ENCODE measurements around the gene NRXN3. TPM values are rescaled to one million over a fixed set of nuclear protein-coding genes. Genes with fewer than 3 reads are reported as not detected.

NRXN3 gene
- total and polyA plus RNA-seq, 11 donors: 0.19 to 2.2 (median 1.1) TPM

- DNase-seq (no peak), ATAC-seq (no peak)
- Histone ChIP-seq H3K27me3 (no peaks in the 10 kb centered on the region), H3K4me3 (no peak overlapping the region), H3K9me3 (no peaks in the 10 kb centered on the region), H3K36me3 (no peaks in the 10 kb centered on the region), H3K27ac (no peak overlapping the region), H3K4me1 (no peaks in the 10 kb centered on the region)
- WGBS, 4 donors: 35 to 41% (median 39%) methylated on average over 3 of the region's 3 CpGs
- intact Hi-C loops (cut with DNase I): no loop called here
- TF ChIP-seq POLR2A (IDR thresholded peaks at IDR 0.05) (no peak), CTCF (IDR thresholded peaks at IDR 0.05) (no peak)
Observed at GRCh38 chr14:79352076-79352630, 1182.0 kb downstream of the NRXN3 start.

GRCh38 chr14:79354336-79354735, 1184.2 kb downstream of the NRXN3 start:
- ATAC-seq (no peak), DNase-seq (no peak)
- Histone ChIP-seq H3K4me3 (no peak overlapping the region), H3K27ac (no peak overlapping the region), H3K4me1 (no peaks in the 10 kb centered on the region), H3K9me3 (no peaks in the 10 kb centered on the region), H3K36me3 (no peaks in the 10 kb centered on the region), H3K27me3 (no peaks in the 10 kb centered on the region)
- 75 to 91% (median 84%) methylated on average over 1 of the region's 1 CpG for WGBS, 4 donors
- no peak for TF ChIP-seq POLR2A (IDR thresholded peaks at IDR 0.05)
- no peak for TF ChIP-seq CTCF (IDR thresholded peaks at IDR 0.05)
- intact Hi-C loops (cut with DNase I): no loop called here

GRCh38 chr14:79356040-79356439, 1185.9 kb downstream of the NRXN3 start:
- Histone ChIP-seq H3K27me3 (no peaks in the 10 kb centered on the region), H3K4me3 (no peak overlapping the region), H3K9me3 (no peaks in the 10 kb centered on the region), H3K27ac (no peak overlapping the region), H3K4me1 (no peaks in the 10 kb centered on the region), H3K36me3 (no peaks in the 10 kb centered on the region)
- ATAC-seq: no peak
- 66 to 79% (median 71%) methylated on average over 2 of the region's 2 CpGs for WGBS, 4 donors
- TF ChIP-seq POLR2A (IDR thresholded peaks at IDR 0.05): no peak
- TF ChIP-seq CTCF (IDR thresholded peaks at IDR 0.05): no peak
- intact Hi-C loops (cut with DNase I): no loop called here
- DNase-seq: no peak

GRCh38 chr14:79357307-79357706, 1187.1 kb downstream of the NRXN3 start:
- no peak overlapping the region for H3K27ac ChIP-seq
- H3K4me3 ChIP-seq: no peak overlapping the region
- intact Hi-C loops (cut with DNase I): no loop called here
- H3K9me3 ChIP-seq: no peaks in the 10 kb centered on the region
- ATAC-seq: no peak
- H3K4me1 ChIP-seq: no peaks in the 10 kb centered on the region
- no peaks in the 10 kb centered on the region for H3K27me3 ChIP-seq
- WGBS, 4 donors: 62 to 71% (median 65%) methylated on average over 2 of the region's 2 CpGs
- TF ChIP-seq POLR2A (IDR thresholded peaks at IDR 0.05): no peak
- TF ChIP-seq CTCF (IDR thresholded peaks at IDR 0.05): no peak
- H3K36me3 ChIP-seq: no peaks in the 10 kb centered on the region
- no peak for DNase-seq

All from heart left ventricle (tissue), 16 donors.